A549 (cell line): Measurements from ENCODE around the gene DMBT1.

ENCODE experiments used
- CHD4 ChIP-seq: fragments of 200-600 bp; sonication (generic); IDR thresholded peaks from 2 replicates; pipeline ENCODE4 v1.6.1; 2016; ENCODE audit warnings: antibody characterized with exemption, mild to moderate bottlenecking, borderline replicate concordance
- CTCF ChIP-seq: fragments of >200 bp; sonication (Bioruptor Twin); formaldehyde crosslinking; IDR thresholded peaks from 3 replicates; pipeline ENCODE4 v1.5.1; 2016
- EP300 ChIP-seq, 2 experiments: fragments of >200 bp; sonication (Bioruptor Twin); formaldehyde crosslinking; IDR thresholded peaks; 2 replicates in 1 of 2; 3 replicates in 1 of 2; pipeline ENCODE4 v1.6.1; 2016 to 2017
- HDAC2 ChIP-seq: fragments of 200-600 bp; sonication (generic); IDR thresholded peaks from 2 replicates; pipeline ENCODE4 v1.6.1; 2016
- KDM1A ChIP-seq: fragments of 200-600 bp; sonication (generic); IDR thresholded peaks from 2 replicates; pipeline ENCODE4 v1.6.1; 2016; ENCODE audit warnings: low read depth, mild to moderate bottlenecking
- MAX ChIP-seq: IDR thresholded peaks from 2 replicates; pipeline ENCODE4 v1.6.1; 2012
- MAZ ChIP-seq: fragments of 150-350 bp; IDR thresholded peaks from 2 replicates; pipeline ENCODE4 v1.6.1; 2014; ENCODE audit warnings: antibody characterized with exemption, low read depth, low read length, borderline replicate concordance
- MYC ChIP-seq: IDR thresholded peaks from 2 replicates; pipeline ENCODE4 v1.6.1; 2012; ENCODE audit warnings: mild to moderate bottlenecking, inconsistent platforms, low read length, improper control_type of control experiment, borderline replicate concordance
- NR3C1 ChIP-seq: fragments of >200 bp; sonication (Bioruptor Twin); formaldehyde crosslinking; IDR thresholded peaks from 3 replicates; pipeline ENCODE4 v1.6.1; 2017
- POLR2A ChIP-seq: IDR thresholded peaks from 2 replicates; pipeline ENCODE4 v1.6.1; 2012; ENCODE audit warnings: mild to moderate bottlenecking, low read length
- RAD21 ChIP-seq, 2 experiments: fragments of >200 bp in 1 of 2; sonication (Bioruptor Twin) in 1 of 2; formaldehyde crosslinking in 1 of 2; IDR thresholded peaks in 1 of 2; conservative IDR thresholded peaks in 1 of 2; 2 replicates in 1 of 2; 3 replicates in 1 of 2; pipeline ENCODE4 v1.6.1; 2012 to 2018; ENCODE audit warnings: inconsistent platforms in 1 of 2
- SMC3 ChIP-seq: fragments of >200 bp; sonication (Bioruptor Twin); formaldehyde crosslinking; IDR thresholded peaks from 3 replicates; pipeline ENCODE4 v1.6.1; 2018; ENCODE audit warnings: inconsistent platforms
- ZC3H11A ChIP-seq: fragments of 450-650 bp; IDR thresholded peaks from 2 replicates; pipeline ENCODE4 v1.6.1; 2014; ENCODE audit warnings: antibody characterized with exemption, mild to moderate bottlenecking
- TF ChIP-seq, protein P1 (sequence below): fragments of 150-350 bp; IDR thresholded peaks from 2 replicates; pipeline ENCODE4 v1.6.1; 2014; ENCODE audit warnings: low read depth, mild to moderate bottlenecking, low read length

DNA sequence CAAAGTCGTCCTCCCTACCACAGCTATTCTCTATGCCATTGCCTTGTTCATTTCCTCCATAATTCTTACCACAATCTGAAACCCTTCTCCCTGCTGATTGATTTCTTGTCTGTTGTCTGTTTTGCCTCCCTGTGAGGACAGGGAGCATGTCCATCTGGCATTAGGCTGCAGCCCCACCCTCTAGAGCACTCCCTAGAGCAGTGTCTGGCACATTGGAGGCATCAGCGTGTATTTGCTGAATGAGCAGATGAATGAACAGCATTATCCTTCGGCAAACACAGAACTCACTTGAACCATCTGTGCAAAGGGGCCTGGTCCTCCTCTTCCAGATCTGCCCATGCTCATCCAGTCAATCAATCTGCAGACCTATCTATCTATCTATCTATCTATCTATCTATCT lies 5.1 kb upstream of the DMBT1 start:
- TF ChIP-seq CTCF (no peak), EP300 (IDR thresholded peaks at IDR 0.05) (no peak), KDM1A (no peak), CHD4 (no peak), MAX (no peak), RAD21 (conservative IDR thresholded peaks at IDR 0.05 in 1 of 2, IDR thresholded peaks at IDR 0.05 in 1 of 2) (no peak), POLR2A (no peak), MAZ (no peak), HDAC2 (no peak), SMC3 (no peak), NR3C1 (no peak), MYC (no peak), ZC3H11A (no peak)
- TF ChIP-seq, protein P1, sequence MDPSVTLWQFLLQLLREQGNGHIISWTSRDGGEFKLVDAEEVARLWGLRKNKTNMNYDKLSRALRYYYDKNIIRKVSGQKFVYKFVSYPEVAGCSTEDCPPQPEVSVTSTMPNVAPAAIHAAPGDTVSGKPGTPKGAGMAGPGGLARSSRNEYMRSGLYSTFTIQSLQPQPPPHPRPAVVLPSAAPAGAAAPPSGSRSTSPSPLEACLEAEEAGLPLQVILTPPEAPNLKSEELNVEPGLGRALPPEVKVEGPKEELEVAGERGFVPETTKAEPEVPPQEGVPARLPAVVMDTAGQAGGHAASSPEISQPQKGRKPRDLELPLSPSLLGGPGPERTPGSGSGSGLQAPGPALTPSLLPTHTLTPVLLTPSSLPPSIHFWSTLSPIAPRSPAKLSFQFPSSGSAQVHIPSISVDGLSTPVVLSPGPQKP, result no peak
